ENCODE data around the gene TMED3.
"Not testable (repeated sequence)": the region's sequence is repeated elsewhere in the genome, so short reads cannot be mapped to it uniquely, and the experiment has no call there.

Gene TMED3

DNA sequence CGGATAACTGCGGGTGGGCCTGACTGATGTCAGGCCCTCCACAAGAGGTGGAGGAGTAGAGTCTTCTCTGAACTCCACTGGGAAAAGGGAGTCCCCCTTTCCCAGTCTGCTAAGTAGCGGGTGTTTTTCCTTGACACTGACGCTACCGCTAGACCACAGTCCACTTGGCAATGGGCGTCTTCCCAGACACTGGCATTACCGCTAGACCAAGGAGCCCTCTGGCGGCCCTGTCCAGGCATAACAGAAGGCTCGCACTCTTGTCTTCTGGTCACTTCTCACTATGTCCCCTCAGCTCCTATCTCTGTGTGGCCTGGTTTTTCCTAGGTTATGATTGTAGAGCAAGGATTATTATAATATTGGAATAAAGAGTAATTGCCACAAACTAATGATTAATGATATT, 9.1 kb downstream of the TMED3 start:
- DNase-seq = not testable (repeated sequence)

DNA sequence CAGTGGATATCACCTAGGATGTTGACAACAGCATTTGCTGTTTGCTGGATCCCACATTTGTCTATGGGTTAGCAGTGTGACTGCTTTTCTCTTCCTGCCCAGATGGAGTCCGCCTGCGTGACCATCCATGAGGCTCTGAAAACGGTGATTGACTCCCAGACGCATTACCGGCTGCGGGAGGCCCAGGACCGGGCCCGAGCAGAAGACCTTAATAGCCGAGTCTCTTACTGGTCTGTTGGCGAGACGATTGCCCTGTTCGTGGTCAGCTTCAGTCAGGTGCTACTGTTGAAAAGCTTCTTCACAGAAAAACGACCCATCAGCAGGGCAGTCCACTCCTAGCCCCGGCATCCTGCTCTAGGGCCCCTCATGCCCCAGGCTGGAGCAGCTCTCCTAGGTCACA, 11.0 kb downstream of the TMED3 start:
- DNase-seq = no peak

DNA sequence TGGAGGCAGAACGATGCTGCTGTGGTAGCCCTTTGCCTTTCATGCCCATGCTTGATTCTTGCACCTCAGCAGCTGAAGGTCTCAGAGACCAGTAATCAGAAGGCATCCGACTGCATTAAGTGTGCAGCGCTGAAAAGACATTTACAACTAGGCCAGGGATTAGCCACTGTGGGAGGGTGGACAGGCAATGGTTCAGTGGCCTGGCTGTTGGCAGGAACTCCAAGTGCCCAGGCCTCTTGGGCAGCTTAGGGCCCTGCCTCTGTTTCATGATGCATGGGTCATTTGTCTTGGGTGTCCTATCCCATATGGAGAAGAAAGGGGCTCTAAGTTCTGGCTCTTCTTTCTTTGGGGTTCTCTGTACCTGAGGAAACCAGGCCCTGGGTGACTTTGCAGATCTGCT, 11.4 kb downstream of the TMED3 start:
- no peak for DNase-seq

DNA sequence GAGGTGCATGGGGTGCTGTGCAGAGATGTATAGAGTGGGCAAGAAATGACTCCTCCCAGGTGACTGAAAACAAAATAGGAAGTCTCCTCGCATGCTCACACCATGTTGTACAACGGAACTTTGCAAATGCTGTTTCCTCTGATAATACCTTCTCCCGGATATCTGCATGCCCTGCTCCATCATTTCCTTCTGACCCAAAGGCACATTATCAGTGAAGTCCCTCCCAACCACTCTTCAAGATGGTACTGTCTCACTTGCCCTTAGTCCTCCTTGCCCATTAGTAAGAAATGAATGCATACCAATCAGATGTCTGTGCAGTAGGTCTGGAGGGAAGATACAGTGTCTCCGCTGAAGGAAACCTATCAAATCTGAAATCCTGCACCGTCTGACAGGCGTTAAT, 12.0 kb downstream of the TMED3 start:
- DNase-seq = no peak

DNA sequence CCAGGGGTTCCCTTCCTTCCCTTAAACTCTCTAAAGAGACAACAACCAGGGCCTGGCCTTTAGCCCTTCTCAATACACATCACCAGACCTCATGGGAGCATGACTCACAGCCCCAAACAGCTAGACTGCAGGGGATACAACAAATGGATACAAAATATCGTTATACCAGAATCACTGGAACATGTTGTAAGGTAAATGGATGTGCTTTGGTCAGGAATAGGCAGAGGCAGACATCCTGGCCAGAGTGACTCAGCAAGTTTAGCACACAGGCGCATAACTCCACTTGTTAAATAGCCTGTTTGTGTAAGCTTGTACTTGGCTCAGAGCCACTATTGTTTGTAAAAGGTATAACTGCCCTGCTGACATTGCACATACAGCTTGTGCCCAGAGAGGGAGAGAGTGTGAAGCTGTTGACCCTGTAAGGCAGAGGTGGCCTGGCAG, 18.3 kb downstream of the TMED3 start:
- DNase-seq = no peak

DNA sequence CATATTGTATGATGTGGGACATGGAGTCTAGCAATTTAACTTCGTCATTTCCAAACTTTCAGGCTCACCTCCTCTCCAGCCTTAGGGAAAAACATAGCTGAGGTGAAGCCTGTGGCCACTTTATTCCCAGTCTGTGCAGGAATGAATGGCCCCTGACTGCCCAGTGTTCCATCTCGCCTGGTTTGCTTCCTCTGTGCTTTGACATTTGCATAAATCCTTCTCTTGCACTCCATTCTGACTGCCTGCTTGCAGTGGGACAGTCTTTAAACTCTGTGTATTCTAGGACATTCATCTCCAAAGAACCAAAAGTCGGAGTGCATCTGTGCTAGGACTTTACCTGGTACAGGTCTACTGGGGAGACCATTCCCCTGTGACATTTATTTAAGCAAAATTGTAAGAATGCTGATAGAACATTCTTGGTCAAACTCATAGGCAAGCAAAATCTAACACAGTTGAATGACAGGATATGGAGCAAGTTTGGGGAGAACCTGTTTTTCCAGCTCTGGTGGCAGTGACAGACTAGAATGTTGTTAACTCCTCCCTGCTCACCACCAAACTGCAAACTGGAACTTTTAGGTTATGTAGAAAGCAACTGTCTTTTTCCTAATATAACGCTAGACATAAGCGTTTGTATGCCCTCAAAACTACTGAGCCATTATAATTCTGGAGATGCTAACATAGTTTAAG, 22.1 kb downstream of the TMED3 start:
- DNase-seq = no peak

DNA sequence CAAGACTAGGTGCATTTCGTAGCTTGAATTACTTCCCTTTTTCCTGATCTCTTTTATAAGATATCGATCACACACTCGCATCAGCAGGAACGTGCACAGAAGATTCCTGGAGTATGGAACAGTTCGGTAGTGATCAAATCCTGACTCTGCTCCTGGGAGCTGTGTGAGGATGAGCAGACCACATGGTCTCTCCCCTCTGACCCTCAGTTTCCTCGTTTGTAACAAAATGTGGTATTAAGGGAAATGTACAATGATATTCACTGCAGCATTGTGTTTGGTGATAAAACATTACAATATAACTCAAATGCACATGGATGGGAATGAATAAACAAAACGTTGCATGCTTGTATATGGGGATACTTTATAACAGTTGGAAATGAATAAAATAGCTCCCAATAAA, 26.7 kb downstream of the TMED3 start:
- no peak for DNase-seq

DNA sequence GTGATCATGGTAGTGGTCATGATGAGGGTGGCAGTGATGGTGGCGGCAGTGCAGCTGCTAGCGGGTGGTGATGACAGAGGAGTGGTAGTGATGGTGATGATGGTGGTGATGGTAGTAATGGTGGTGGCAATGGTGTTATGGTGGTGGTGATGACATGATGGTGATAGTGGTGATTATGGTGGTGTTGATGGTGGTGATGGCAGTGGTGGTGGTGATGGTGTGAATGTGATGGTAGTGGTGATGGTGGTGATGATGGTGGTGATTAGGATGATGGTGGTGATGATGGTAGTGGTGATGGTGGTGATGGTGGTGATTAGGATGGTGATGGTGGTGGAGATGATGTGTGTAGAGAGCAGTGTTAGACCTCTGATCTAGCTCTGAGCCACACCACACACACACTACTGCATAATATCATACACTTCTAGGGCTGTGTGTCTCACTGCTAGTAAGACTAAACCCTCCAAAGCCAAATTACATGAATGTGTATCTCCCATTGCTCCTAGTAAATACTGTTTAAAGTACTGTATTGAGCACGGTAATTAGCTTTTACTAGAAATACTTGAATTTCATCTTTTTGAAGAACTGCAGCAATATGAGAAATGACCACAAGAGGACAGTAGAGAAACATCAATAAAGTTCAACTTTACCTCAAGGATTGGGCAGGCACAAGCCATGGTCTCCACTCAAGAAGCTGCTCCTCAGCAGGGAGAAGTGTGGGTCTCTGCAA, 28.8 kb downstream of the TMED3 start:
- no peak for DNase-seq

DNA sequence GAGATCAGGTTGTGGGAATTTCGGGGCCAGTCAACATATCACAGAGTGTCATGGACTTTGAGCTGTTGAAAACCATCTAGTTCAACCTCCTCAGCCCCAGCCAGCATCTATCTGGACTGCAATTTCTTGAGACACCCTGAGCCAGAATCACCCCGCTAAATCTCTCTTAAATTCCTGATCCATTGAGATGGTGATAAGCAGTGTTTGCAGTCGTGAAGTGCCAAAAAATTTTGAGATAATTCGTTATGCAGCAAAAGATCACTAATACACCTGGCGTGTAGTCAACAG, 29.3 kb downstream of the TMED3 start:
- no peak for DNase-seq

DNA sequence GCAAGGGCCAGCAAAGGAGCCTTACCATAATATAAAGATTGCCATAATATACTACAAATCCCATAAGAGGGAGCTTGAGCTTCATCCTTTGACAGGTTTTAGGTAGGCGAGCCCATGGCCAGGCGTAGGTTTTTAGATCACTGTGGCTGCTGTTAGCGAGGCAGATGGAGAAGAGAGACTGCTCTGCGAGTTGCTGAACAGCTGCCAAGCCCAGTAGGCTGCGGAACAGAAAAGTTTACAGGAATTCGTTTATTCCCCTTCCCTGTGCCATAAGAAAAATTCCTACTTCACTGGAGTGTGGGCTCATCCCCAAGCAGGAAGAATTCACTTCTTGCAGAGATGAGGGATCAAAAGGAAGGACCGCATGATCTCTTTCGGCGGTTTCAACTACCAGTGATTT, 30.5 kb downstream of the TMED3 start:
- no peak for DNase-seq

DNA sequence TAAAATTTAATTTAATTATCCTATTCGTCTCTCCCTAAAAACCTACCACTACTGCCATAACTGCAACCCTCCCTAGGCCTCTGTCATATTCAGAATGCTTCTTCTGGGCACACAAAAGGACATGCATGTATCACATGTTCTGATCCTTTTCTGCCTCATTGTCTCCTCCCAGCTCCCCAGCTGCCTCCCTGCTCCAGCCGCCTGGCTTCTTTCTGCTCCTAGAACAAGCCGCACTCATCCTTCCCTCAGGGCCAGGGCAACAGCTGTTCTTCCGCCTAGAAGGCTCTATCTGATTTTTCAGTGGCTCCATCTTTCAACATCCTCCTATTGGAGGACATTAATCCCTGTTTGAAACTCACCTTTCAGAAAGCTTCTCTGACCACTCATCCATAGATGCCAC, 38.6 kb downstream of the TMED3 start:
- no peak for DNase-seq

DNA sequence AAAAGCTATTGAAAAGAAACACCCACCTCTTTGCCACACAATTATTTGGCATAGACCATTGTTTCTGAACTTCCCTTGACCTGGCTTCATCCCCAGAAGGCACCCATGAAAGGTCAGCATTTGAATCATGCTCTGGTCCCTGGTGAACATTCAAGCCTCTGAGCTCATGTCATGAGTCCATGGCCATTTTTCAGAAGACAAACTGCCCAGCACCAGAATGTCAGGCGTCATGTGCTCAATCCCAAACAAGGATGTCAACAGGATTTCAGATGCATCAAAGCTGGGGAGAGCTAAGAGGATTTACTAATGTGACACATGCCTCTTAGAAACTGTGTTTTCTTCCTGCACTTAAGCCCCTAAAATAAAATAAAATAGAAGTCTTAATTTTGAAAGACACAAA, 41.3 kb downstream of the TMED3 start:
- DNase-seq = no peak

DNA sequence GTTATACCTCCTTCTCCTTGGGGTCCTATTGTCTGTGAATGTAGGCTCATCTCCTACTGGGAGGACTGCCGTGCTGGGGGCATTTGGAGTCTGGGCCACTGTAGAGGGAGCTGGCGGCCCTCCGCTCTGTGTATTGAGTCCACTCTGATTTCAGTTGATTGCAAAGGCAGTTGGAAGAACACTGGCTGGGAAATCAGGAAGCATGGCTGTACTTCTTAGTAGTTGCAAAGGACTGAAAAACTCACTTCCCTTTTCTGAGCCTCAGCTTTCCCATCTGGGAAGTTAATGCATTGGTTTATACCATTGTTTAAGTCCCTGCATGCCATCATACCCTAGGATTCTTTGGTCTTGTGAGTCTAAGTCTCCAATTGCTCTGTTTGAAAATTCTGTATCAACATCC, 46.7 kb downstream of the TMED3 start:
- no peak for DNase-seq

DNA sequence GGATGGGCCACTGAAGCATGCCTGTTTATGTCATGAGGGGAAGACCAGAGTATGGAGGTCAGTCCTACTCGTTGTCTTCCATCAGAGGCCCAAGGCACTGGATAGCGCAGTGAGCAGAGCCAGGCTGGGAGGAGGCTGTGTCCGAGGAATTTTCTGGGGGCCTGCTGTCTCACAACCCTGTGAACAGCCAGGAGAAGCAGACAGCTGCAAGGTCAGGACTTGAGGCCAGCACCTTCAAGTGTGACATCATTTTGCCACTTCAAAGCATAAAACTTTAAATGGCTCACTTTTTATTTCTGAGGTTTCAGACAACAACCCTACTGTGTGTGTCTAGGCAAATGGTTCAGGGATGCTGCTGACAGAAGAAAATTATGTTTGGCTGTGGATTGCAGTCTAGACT, 47.2 kb downstream of the TMED3 start:
- no peak for DNase-seq

DNA sequence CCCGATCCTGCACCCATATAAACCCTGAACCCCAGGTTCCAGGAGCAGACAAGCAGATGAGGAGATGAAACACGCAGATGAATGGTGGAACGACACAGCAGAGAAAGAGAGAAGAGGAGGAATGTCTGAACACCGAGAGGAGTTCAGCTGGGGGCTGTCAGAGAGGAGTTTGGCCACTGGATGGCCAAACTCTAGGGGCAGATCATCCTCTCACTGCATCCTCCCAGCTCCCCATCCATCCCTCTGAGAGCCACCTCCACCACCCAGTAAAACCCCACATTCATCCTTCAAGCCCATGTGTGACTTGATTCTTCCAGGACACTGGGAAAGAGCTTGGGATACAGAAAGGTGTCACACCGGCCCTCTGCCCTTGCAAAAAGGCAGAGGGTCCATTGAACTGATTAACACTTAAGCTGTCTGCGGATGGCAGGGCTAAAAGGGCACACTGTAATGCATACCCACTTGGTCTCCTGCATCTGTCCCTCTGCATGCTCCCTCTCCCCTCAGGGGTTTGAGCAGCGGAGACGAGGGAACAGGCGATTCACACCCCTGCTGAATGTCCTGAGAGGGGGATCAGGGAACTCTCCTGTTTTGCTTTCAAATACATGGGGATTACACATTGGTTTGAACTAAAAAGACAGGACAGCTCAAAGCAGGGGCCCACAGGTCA, 53.8 kb downstream of the TMED3 start:
- no peak for DNase-seq

DNA sequence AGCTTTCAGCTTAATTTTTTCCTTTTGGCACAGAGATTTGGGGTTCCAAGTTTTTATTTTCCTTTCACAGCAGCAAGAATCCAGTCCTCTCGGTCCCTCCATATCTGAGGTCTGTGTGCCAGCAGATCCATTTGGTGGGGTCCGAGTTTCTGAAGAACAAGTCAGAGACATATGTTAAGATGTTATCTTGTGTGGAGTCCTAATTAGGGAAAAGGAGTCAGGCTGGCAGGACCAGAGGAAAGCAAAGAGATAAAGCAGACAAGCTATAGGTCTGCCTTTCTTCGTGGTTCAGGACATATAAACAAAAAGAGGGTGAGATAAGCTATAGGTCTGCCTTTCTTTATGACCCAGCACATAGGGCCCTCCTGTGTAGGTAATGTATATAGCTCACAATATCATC, 54.9 kb downstream of the TMED3 start:
- DNase-seq = no peak

DNA sequence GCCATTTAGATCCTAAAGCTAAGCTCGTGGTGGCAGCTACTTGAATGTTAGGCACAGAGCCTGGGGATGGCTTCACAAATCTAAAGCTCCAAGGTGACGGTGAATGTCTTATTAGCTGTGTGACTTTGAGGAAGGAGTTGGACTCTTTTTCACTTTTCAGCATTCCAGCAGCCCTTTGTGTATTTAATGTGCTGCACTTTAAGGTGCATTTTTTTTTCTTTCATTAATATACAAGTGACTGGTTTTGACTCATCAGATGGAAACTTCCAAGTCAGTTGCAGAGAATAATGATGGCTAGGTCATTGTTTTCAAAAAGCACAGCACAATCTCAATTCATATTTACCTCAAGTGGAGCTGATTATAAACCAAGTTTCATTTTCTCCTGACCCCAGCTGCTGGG, 55.8 kb downstream of the TMED3 start:
- DNase-seq = no peak

DNA sequence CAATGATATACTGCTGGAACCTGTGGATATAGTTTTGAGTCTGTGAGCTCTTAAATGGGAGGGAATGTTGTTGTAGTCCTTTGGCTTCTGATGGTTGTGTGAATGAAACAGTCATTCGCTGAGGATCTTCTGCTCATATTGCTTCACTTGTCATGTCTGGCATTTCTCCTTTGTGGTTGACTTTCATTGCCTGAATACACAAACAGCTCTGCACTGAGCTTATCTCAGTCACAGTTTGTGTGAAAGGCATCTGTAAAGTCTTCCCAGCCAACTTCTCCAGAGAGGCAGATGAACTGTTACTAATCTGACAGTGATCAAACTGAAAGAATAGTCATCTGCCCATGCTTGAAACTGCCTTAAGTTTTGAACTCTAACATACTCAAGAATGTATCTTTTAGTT, 59.8 kb downstream of the TMED3 start:
- no peak for DNase-seq

DNA sequence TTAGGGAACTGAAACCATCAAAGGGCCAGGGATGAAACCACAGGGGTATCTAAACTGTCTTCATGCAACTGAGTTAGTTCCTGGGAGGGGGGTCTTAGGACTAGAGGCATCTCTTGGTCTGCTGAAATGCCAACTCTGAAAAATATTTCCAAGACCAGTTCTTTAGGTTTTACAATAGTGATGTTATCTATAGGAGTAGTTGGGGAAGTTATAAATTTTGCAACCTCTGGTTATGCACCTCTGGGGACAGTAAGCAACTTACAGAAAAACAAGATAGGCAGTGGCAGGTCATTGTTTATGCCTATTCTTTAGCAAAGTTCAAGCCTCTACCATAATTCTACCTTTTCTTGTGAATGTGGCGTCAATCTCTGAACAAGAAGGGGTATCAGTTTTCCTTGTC, 60.7 kb downstream of the TMED3 start:
- no peak for DNase-seq

DNA sequence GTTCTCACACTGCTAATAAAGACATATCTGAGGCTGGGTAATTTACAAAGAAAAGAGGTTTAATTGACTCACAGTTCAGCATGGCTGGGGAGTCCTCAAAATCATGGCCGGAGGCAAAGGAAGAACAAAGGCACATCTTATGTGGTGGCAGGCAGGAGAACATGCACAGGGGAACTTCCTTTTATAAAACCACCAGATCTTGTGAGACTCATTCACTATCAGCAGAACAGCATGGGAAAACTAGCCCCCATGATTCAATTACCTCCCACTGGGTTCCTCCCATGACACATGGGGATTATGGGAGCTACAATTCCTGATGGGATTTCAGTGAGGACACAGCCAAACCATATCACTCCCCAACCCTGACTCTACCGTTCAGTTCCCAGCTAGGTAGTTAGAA, 61.5 kb downstream of the TMED3 start:
- DNase-seq = no peak
